A549 (cell line): Measurements from ENCODE around the gene PTPN13. TPM values are rescaled to one million over a fixed set of nuclear protein-coding genes. Genes with fewer than 3 reads are reported as not detected.
A peak's percentile ranks its signal among the peaks of the same experiment; 100 is the strongest.

Source experiments
- ATAC-seq, 2 experiments: fragments of 200-7000 bp in 1 of 2; fragments of >200 bp in 1 of 2; cut with Nextera tagmentation in 1 of 2; cut with Tn5 transposase in 1 of 2; 3 replicates each; pipeline versions ENCODE4 v1.8.0 to v1.9.1; 2018 to 2020; ENCODE audit warnings: mild to moderate bottlenecking in 1 of 2, moderate library complexity in 1 of 2
- CTCF ChIA-PET: fragments of 300-600 bp; sonication (Branson Sonifier 250); formaldehyde crosslinking; extraction: SDS; loops from one replicate; lab custom pipeline; 2021; ENCODE audit warnings: antibody characterized with exemption, inconsistent platforms; lab: Yijun Ruan, JAX
- POLR2A ChIA-PET: fragments of 350-600 bp; formaldehyde crosslinking; extraction: SDS; loops from one replicate; lab custom pipeline; 2021; ENCODE audit warnings: antibody characterized with exemption, inconsistent platforms; lab: Yijun Ruan, JAX
- DNase-seq, 2 experiments: peaks; one replicate each; pipeline versions ENCODE4 v3.0.0 to v3.0.0-alpha.2; 2011 to 2016; ENCODE audit warnings: low read depth in 1 of 2, low spot score in 1 of 2
- FAIRE-seq: peaks from 2 replicates; lab custom pipeline; 2011; peaks lifted over from hg19 to GRCh38; lab: Jason Lieb, UNC
- H3K27ac ChIP-seq, 2 experiments: fragments of >200 bp; sonication (Bioruptor Twin); formaldehyde crosslinking; 3 replicates each; pipeline ENCODE4 v1.5.1; 2016 to 2017
- H3K4me1 ChIP-seq: fragments of >200 bp; sonication (Bioruptor Twin); formaldehyde crosslinking; 3 replicates; pipeline ENCODE4 v1.6.1; 2016
- H3K4me2 ChIP-seq: fragments of >200 bp; sonication (Bioruptor Twin); formaldehyde crosslinking; 3 replicates; pipeline ENCODE4 v1.6.1; 2016
- H3K4me3 ChIP-seq: fragments of >200 bp; sonication (Bioruptor Twin); formaldehyde crosslinking; 3 replicates; pipeline ENCODE4 v1.5.1; 2016
- H3K9me3 ChIP-seq: fragments of >200 bp; sonication (Bioruptor Twin); formaldehyde crosslinking; 3 replicates; pipeline ENCODE4 v1.6.1; 2016
- BCL3 ChIP-seq: fragments of >200 bp; sonication (Bioruptor Twin); formaldehyde crosslinking; IDR thresholded peaks from 3 replicates; pipeline ENCODE4 v1.6.1; 2016
- CBX8 ChIP-seq: fragments of 200-600 bp; sonication (generic); IDR thresholded peaks from 2 replicates; pipeline ENCODE4 v1.6.1; 2016
- E2F6 ChIP-seq: IDR thresholded peaks from 2 replicates; pipeline ENCODE4 v1.6.1; 2012; ENCODE audit warnings: low read depth, borderline replicate concordance
- EHMT2 ChIP-seq: fragments of 200-600 bp; sonication (generic); IDR thresholded peaks from 2 replicates; pipeline ENCODE4 v1.6.1; 2016; ENCODE audit warnings: antibody characterized with exemption, low read depth, mild to moderate bottlenecking, moderate library complexity
- EP300 ChIP-seq, 2 experiments: fragments of >200 bp; sonication (Bioruptor Twin); formaldehyde crosslinking; IDR thresholded peaks; 2 replicates in 1 of 2; 3 replicates in 1 of 2; pipeline ENCODE4 v1.6.1; 2016 to 2017
- ESRRA ChIP-seq: fragments of 150-350 bp; IDR thresholded peaks from 2 replicates; pipeline ENCODE4 v1.6.1; 2014; ENCODE audit warnings: mild to moderate bottlenecking, low read length, borderline replicate concordance
- FOSB ChIP-seq: fragments of 250-450 bp; sonication (Bioruptor Pico); IDR thresholded peaks from 2 replicates; pipeline ENCODE4 v1.5.0; 2020; ENCODE audit warnings: mild to moderate bottlenecking, moderate library complexity
- HES2 ChIP-seq: fragments of >200 bp; sonication (Bioruptor Twin); formaldehyde crosslinking; IDR thresholded peaks from 2 replicates; pipeline ENCODE4 v1.6.1; 2016
- HOXB13 ChIP-seq: fragments of 250-450 bp; sonication (Bioruptor Pico); IDR thresholded peaks from 2 replicates; pipeline ENCODE4 v1.5.0; 2020; ENCODE audit warnings: low read depth, mild to moderate bottlenecking, moderate library complexity
- HOXB5 ChIP-seq: fragments of 250-450 bp; sonication (Bioruptor Pico); IDR thresholded peaks from 2 replicates; pipeline ENCODE4 v1.5.0; 2020; ENCODE audit warnings: mild to moderate bottlenecking, moderate library complexity
- KDM1A ChIP-seq: fragments of 200-600 bp; sonication (generic); IDR thresholded peaks from 2 replicates; pipeline ENCODE4 v1.6.1; 2016; ENCODE audit warnings: low read depth, mild to moderate bottlenecking
- KDM5A ChIP-seq: fragments of 200-600 bp; sonication (generic); IDR thresholded peaks from 2 replicates; pipeline ENCODE4 v1.6.1; 2016; ENCODE audit warnings: antibody characterized with exemption, mild to moderate bottlenecking
- MAFK ChIP-seq: fragments of 450-650 bp; IDR thresholded peaks from 2 replicates; pipeline ENCODE4 v1.6.1; 2014; ENCODE audit not compliant: partially characterized antibody
- MAZ ChIP-seq: fragments of 150-350 bp; IDR thresholded peaks from 2 replicates; pipeline ENCODE4 v1.6.1; 2014; ENCODE audit warnings: antibody characterized with exemption, low read depth, low read length, borderline replicate concordance
- MYC ChIP-seq: IDR thresholded peaks from 2 replicates; pipeline ENCODE4 v1.6.1; 2012; ENCODE audit warnings: mild to moderate bottlenecking, inconsistent platforms, low read length, improper control_type of control experiment, borderline replicate concordance
- NPAS2 ChIP-seq: fragments of 250-450 bp; sonication (Bioruptor Pico); IDR thresholded peaks from 2 replicates; pipeline ENCODE4 v1.8.0; 2022; ENCODE audit warnings: mild to moderate bottlenecking, moderate library complexity, borderline replicate concordance
- POLR2A ChIP-seq: IDR thresholded peaks from 2 replicates; pipeline ENCODE4 v1.6.1; 2012; ENCODE audit warnings: mild to moderate bottlenecking, low read length
- RCOR1 ChIP-seq: fragments of 150-350 bp; IDR thresholded peaks from 2 replicates; pipeline ENCODE4 v1.6.1; 2014; ENCODE audit warnings: antibody characterized with exemption, low read length, low read depth
- RNF2 ChIP-seq: fragments of 200-600 bp; sonication (generic); IDR thresholded peaks from 2 replicates; pipeline ENCODE4 v1.6.1; 2016; ENCODE audit warnings: low read depth, mild to moderate bottlenecking, antibody characterized with exemption, moderate library complexity, borderline replicate concordance
- SREBF2 ChIP-seq: fragments of 450-650 bp; IDR thresholded peaks from 2 replicates; pipeline ENCODE4 v1.6.1; 2014; ENCODE audit warnings: mild to moderate bottlenecking, moderate library complexity
- ZC3H11A ChIP-seq: fragments of 450-650 bp; IDR thresholded peaks from 2 replicates; pipeline ENCODE4 v1.6.1; 2014; ENCODE audit warnings: antibody characterized with exemption, mild to moderate bottlenecking
- ZFP36 ChIP-seq: fragments of 450-650 bp; IDR thresholded peaks from 2 replicates; pipeline ENCODE4 v1.6.1; 2014; ENCODE audit warnings: borderline replicate concordance; ENCODE audit not compliant: partially characterized antibody
- WGBS: methylation state at CpG from one replicate; pipeline ENCODE4 v1.1.6; 2017; ENCODE audit errors: missing lambda C conversion rate; 5-methylcytosine and 5-hydroxymethylcytosine counted together
- polyA plus RNA-seq, 4 experiments: library from polyadenylated mRNA; depleted of rRNA in 3 of 4; stranded (reverse); fragments of >200 nt; fragmentation: RNase III in 1 of 4; extraction: RNeasy Plus Mini Kit Qiagen cat#74134 plus additional on column Dnase treatment in 1 of 4; gene quantifications; 2 replicates in 3 of 4; 3 replicates in 1 of 4; pipeline ENCODE4 v1.2.3, GENCODE V29; 2011 to 2017
- TF ChIP-seq, protein P1 (sequence below): fragments of 250-450 bp; sonication (Bioruptor Pico); IDR thresholded peaks from 2 replicates; pipeline ENCODE4 v1.5.0; 2020; ENCODE audit warnings: low read depth, mild to moderate bottlenecking, moderate library complexity
- TF ChIP-seq, protein P2 (sequence below): fragments of 150-350 bp; IDR thresholded peaks from 2 replicates; pipeline ENCODE4 v1.6.1; 2014; ENCODE audit warnings: low read depth, mild to moderate bottlenecking, low read length
- TF ChIP-seq, protein P3 (sequence below): fragments of 450-650 bp; IDR thresholded peaks from 2 replicates; pipeline ENCODE4 v1.6.1; 2014; ENCODE audit warnings: antibody characterized with exemption

Gene PTPN13
- polyA plus RNA-seq, 2 of the 4 experiments (the other 2 are of a cell fraction), result 10.4 to 13.3 TPM

DNA sequence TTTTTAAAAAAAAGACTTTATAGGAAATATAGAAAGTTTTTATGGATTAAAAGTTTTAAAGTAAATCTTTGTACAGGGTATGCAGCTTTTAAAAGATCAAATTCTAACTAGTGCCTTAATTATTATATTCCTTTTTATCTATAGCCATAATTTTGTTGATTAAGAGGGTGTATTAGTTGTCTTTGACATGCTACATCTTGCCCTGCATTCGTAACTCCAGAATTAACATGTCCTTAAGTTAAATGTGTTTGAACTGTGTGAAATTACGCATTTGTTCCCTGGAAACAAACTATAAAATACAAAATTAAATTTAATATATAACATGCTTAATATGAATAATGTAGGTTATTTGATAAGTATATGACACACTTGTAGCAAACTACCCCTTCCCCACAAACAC is 66.3 kb downstream of the PTPN13 start:
- no peak for TF ChIP-seq MAFK
- no peak for TF ChIP-seq EP300 (IDR thresholded peaks at IDR 0.05)
- no peak for TF ChIP-seq FOSB (CRISPR knock-in tag)
- no peak for TF ChIP-seq HOXB13
- TF ChIP-seq HES2, result no peak
- TF ChIP-seq E2F6, result no peak
- TF ChIP-seq MYC, result no peak
- no peak for TF ChIP-seq MAZ
- TF ChIP-seq NPAS2, result no peak
- no peak for TF ChIP-seq KDM5A
- TF ChIP-seq EHMT2, result no peak
- TF ChIP-seq KDM1A, result no peak
- Histone ChIP-seq H3K4me3 (no peak overlapping the region), H3K4me2 (peak overlapping the region; percentile 9; the same call in 1 of the 3 replicates), H3K27ac (no peak overlapping the region), H3K9me3 (no peaks in the 10 kb centered on the region), H3K4me1 (peaks cover 13% of the 10 kb centered on the region; the same call in 2 of the 3 replicates)
- ChIA-PET POLR2A (no interaction called here), CTCF (no interaction called here)
- ATAC-seq (no peak), FAIRE-seq (no peak), DNase-seq (no peak)
- WGBS, result 87% methylated on average over 2 of the region's 2 CpGs

- no peak for FAIRE-seq
- CTCF ChIA-PET, result interaction anchor here (1.4 kb wide), 1 partner anchor 17 kb away, joined by 3 read pairs; no protein-coding TSS in a partner anchor
Observed at GRCh38 chr4:86661006-86661405, 66.9 kb downstream of the PTPN13 start.

More at GRCh38 chr4:86661006-86661405, 66.9 kb downstream of the PTPN13 start:
- POLR2A ChIA-PET, result no interaction called here
- DNase-seq (no peak), ATAC-seq (no peak)
- Histone ChIP-seq H3K4me1 (peaks cover 13% of the 10 kb centered on the region; the same call in 2 of the 3 replicates), H3K27ac (no peak overlapping the region), H3K4me3 (no peak overlapping the region), H3K9me3 (no peaks in the 10 kb centered on the region), H3K4me2 (peak overlapping the region; percentile 9; the same call in 1 of the 3 replicates)
- TF ChIP-seq HOXB5 (CRISPR knock-in tag), result no peak
- TF ChIP-seq, protein P1, sequence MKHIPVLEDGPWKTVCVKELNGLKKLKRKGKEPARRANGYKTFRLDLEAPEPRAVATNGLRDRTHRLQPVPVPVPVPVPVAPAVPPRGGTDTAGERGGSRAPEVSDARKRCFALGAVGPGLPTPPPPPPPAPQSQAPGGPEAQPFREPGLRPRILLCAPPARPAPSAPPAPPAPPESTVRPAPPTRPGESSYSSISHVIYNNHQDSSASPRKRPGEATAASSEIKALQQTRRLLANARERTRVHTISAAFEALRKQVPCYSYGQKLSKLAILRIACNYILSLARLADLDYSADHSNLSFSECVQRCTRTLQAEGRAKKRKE (CRISPR knock-in tag), result no peak
- TF ChIP-seq ZFP36, result no peak
- TF ChIP-seq CBX8, result no peak
- TF ChIP-seq BCL3, result no peak
- TF ChIP-seq FOSB (CRISPR knock-in tag), result no peak
- no peak for TF ChIP-seq RCOR1
- TF ChIP-seq ZC3H11A, result no peak
- TF ChIP-seq ESRRA, result no peak
- TF ChIP-seq, protein P2, sequence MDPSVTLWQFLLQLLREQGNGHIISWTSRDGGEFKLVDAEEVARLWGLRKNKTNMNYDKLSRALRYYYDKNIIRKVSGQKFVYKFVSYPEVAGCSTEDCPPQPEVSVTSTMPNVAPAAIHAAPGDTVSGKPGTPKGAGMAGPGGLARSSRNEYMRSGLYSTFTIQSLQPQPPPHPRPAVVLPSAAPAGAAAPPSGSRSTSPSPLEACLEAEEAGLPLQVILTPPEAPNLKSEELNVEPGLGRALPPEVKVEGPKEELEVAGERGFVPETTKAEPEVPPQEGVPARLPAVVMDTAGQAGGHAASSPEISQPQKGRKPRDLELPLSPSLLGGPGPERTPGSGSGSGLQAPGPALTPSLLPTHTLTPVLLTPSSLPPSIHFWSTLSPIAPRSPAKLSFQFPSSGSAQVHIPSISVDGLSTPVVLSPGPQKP, result no peak
- TF ChIP-seq, protein P3, sequence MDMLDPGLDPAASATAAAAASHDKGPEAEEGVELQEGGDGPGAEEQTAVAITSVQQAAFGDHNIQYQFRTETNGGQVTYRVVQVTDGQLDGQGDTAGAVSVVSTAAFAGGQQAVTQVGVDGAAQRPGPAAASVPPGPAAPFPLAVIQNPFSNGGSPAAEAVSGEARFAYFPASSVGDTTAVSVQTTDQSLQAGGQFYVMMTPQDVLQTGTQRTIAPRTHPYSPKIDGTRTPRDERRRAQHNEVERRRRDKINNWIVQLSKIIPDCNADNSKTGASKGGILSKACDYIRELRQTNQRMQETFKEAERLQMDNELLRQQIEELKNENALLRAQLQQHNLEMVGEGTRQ, result no peak
- TF ChIP-seq POLR2A, result no peak
- no peak for TF ChIP-seq MAFK
- no peak for TF ChIP-seq SREBF2
- no peak for TF ChIP-seq RNF2
